GM12878 (cell line): ENCODE data around the gene SLC25A3. TPM values are rescaled to one million over a fixed set of nuclear protein-coding genes. Genes with fewer than 3 reads are reported as not detected.

Experiments used
- ATAC-seq: fragments of 200-7000 bp; cut with Tn5 transposase; 3 replicates; pipeline ENCODE4 v1.9.1; 2020; ENCODE audit warnings: mild to moderate bottlenecking, moderate library complexity
- BruUV-seq: library from RNA; stranded (reverse); fragments of 400-500 nt; replicated peaks from 2 replicates; lab custom pipeline; 2021; lab: Mats Ljungman, UMichigan
- CTCF ChIA-PET: fragments of 300-600 bp; sonication (Branson Sonifier 250); formaldehyde crosslinking; extraction: SDS; loops from one replicate; lab custom pipeline; 2021; ENCODE audit warnings: inconsistent platforms; lab: Yijun Ruan, JAX
- POLR2A ChIA-PET: fragments of 350-600 bp; formaldehyde crosslinking; extraction: SDS; loops from one replicate; lab custom pipeline; 2021; ENCODE audit warnings: inconsistent platforms; lab: Charles Lee
- RAD21 ChIA-PET: fragments of 300-600 bp; sonication (Branson Sonifier 250); formaldehyde crosslinking; loops from one replicate; lab custom pipeline; 2023; ENCODE audit warnings: antibody characterized with exemption; ENCODE audit not compliant: unreplicated experiment; lab: Charles Lee
- SMC1A ChIA-PET: fragments of 300-600 bp; sonication (Branson Sonifier 250); formaldehyde crosslinking; loops from one replicate; lab custom pipeline; 2023; ENCODE audit not compliant: unreplicated experiment, uncharacterized antibody; lab: Charles Lee
- DNase-seq: peaks from one replicate; pipeline ENCODE4 v3.0.0-alpha.2; 2011; ENCODE audit warnings: low read depth, low spot score
- FAIRE-seq: peaks from 3 replicates; lab custom pipeline; 2011; peaks lifted over from hg19 to GRCh38; lab: Jason Lieb, UNC
- H2AFZ ChIP-seq: 2 replicates; pipeline ENCODE4 v1.6.0; 2011; ENCODE audit warnings: low read depth, low read length, control low read depth; ENCODE audit not compliant: control insufficient read depth
- H3K27ac ChIP-seq: 2 replicates; pipeline ENCODE4 v1.5.1; 2011; ENCODE audit warnings: control low read depth; ENCODE audit not compliant: control insufficient read depth, insufficient read depth
- H3K27me3 ChIP-seq, 2 experiments: replicated peaks in 1 of 2; 2 replicates each; pipeline versions ENCODE4 v1.6.0 to v1.6.1; 2011; ENCODE audit warnings: low read length in 1 of 2; ENCODE audit not compliant: control insufficient read depth in 2 of 2, insufficient read depth in 2 of 2
- H3K36me3 ChIP-seq, 2 experiments: 2 replicates each; pipeline ENCODE4 v1.5.1; 2011; ENCODE audit warnings: low read length in 1 of 2; ENCODE audit not compliant: control insufficient read depth in 2 of 2, insufficient read depth in 2 of 2
- H3K4me1 ChIP-seq: 2 replicates; pipeline ENCODE4 v1.6.1; 2011; ENCODE audit warnings: mild to moderate bottlenecking, low read length, moderate library complexity, mixed read lengths; ENCODE audit not compliant: control insufficient read depth, insufficient read depth
- H3K4me2 ChIP-seq: 2 replicates; pipeline ENCODE4 v1.6.0; 2011; ENCODE audit warnings: control low read depth; ENCODE audit not compliant: control insufficient read depth, insufficient read depth
- H3K4me3 ChIP-seq: fragments of 200-600 bp; sonication (generic); 2 replicates; pipeline ENCODE4 v1.5.1; 2016
- H3K79me2 ChIP-seq: 2 replicates; pipeline ENCODE4 v1.6.0; 2011; ENCODE audit warnings: low read length; ENCODE audit not compliant: control insufficient read depth, insufficient read depth
- H3K9ac ChIP-seq: 2 replicates; pipeline ENCODE4 v1.8.0; 2011; ENCODE audit warnings: low read length, control low read depth, mixed read lengths; ENCODE audit not compliant: control insufficient read depth, insufficient read depth
- H3K9me3 ChIP-seq: replicated peaks from 3 replicates; pipeline ENCODE4 v1.5.1; 2011; ENCODE audit warnings: mild to moderate bottlenecking, low read length; ENCODE audit not compliant: control insufficient read depth, insufficient read depth
- H4K20me1 ChIP-seq: 2 replicates; pipeline ENCODE4 v1.6.0; 2011; ENCODE audit not compliant: control insufficient read depth, insufficient read depth
- CBFB ChIP-seq: IDR thresholded peaks from 2 replicates; pipeline ENCODE4 v1.6.1; 2016; ENCODE audit warnings: antibody characterized with exemption, low read depth
- E2F8 ChIP-seq: fragments of 450-650 bp; IDR thresholded peaks from 2 replicates; pipeline ENCODE4 v1.6.1; 2018; ENCODE audit warnings: mild to moderate bottlenecking, low read depth, moderate library complexity; ENCODE audit not compliant: partially characterized antibody
- ELK1 ChIP-seq: IDR thresholded peaks from 2 replicates; pipeline ENCODE4 v1.6.1; 2012; ENCODE audit warnings: low read depth, low read length, improper control_type of control experiment
- ETV6 ChIP-seq, 2 experiments: fragments of 450-650 bp in 1 of 2; IDR thresholded peaks in 1 of 2; conservative IDR thresholded peaks in 1 of 2; 2 replicates each; pipeline ENCODE4 v1.6.1; 2014; ENCODE audit warnings: antibody characterized with exemption in 1 of 2, borderline replicate concordance in 1 of 2, low read depth in 1 of 2, mild to moderate bottlenecking in 1 of 2, moderate library complexity in 1 of 2
- EZH2 ChIP-seq: IDR thresholded peaks from 2 replicates; pipeline ENCODE4 v1.6.1; 2012; ENCODE audit warnings: low read depth, mild to moderate bottlenecking, control low read depth, inconsistent platforms, low read length, borderline replicate concordance; ENCODE audit not compliant: control insufficient read depth
- FOXK2 ChIP-seq: fragments of 450-650 bp; IDR thresholded peaks from 2 replicates; pipeline ENCODE4 v1.6.1; 2017; ENCODE audit warnings: mild to moderate bottlenecking, moderate library complexity
- HDAC6 ChIP-seq: fragments of 200-600 bp; sonication (generic); IDR thresholded peaks from one replicate; pipeline ENCODE4 v1.8.0; 2017; ENCODE audit warnings: antibody characterized with exemption; ENCODE audit not compliant: unreplicated experiment
- IRF5 ChIP-seq: fragments of 450-650 bp; IDR thresholded peaks from 2 replicates; pipeline ENCODE4 v1.6.1; 2017; ENCODE audit warnings: borderline replicate concordance
- KDM1A ChIP-seq: fragments of 200-600 bp; sonication (generic); IDR thresholded peaks from 2 replicates; pipeline ENCODE4 v1.6.1; 2016; ENCODE audit warnings: borderline replicate concordance
- MEF2A ChIP-seq: IDR thresholded peaks from 2 replicates; pipeline ENCODE4 v1.6.1; 2011; ENCODE audit warnings: low read depth, mild to moderate bottlenecking, low read length, moderate library complexity; ENCODE audit not compliant: insufficient read depth
- RBBP5 ChIP-seq: fragments of 200-600 bp; sonication (generic); conservative IDR thresholded peaks from 2 replicates; pipeline ENCODE4 v1.6.1; 2016
- RCOR1 ChIP-seq: conservative IDR thresholded peaks from 2 replicates; pipeline ENCODE4 v1.6.1; 2012; ENCODE audit warnings: low read depth, low read length, improper control_type of control experiment
- RUNX3 ChIP-seq: IDR thresholded peaks from 2 replicates; pipeline ENCODE4 v1.6.1; 2012; ENCODE audit warnings: low read length, inconsistent platforms
- SIN3A ChIP-seq: IDR thresholded peaks from 2 replicates; pipeline ENCODE4 v1.6.1; 2012; ENCODE audit warnings: low read depth, low read length, improper control_type of control experiment
- ZNF274 ChIP-seq: IDR thresholded peaks from one replicate; pipeline ENCODE4 v1.8.0; 2011; ENCODE audit not compliant: insufficient read length, insufficient read depth
- WGBS: methylation state at CpG from one replicate; pipeline ENCODE4 v1.1.6; 2016; ENCODE audit warnings: low lambda C conversion rate; ENCODE audit not compliant: insufficient replicate concordance, insufficient coverage; ENCODE audit errors: missing lambda C conversion rate; 5-methylcytosine and 5-hydroxymethylcytosine counted together
- in situ Hi-C: fragments of 300-500 bp; cut with MboI; formaldehyde crosslinking; loops from 9 replicates; pipeline ENCODE4 v1.14.3; 2018; ENCODE audit warnings: mixed read lengths
- intact Hi-C: fragments of 100-400 bp; cut with micrococcal nuclease; formaldehyde crosslinking; loops from one replicate; pipeline ENCODE4 v1.14.2; 2022; ENCODE audit not compliant: unreplicated experiment
- polyA plus RNA-seq, 11 experiments: library from polyadenylated mRNA; depleted of rRNA in 4 of 11; unstranded in 6 of 11; stranded (reverse) in 5 of 11; fragments of >200 nt; fragmentation: Nextera tagmentation in 4 of 11; fragmentation: Illumina TruSeq in 1 of 11; extraction: Ambion mirVana in 4 of 11; extraction: Trizol in 1 of 11; gene quantifications; 1 replicate in 1 of 11; 2 replicates in 10 of 11; pipeline versions ENCODE4 v1.2.1 to v1.2.3, GENCODE V29; 2011 to 2016; ENCODE audit warnings: inconsistent platforms in 2 of 11, missing spikeins in 2 of 11, low read depth in 1 of 11
- total RNA-seq, 4 experiments: library from RNA; depleted of rRNA in 3 of 4; stranded (reverse); fragments of >200 nt in 3 of 4; fragmentation: Illumina TruSeq in 1 of 4; extraction: Trizol in 1 of 4; gene quantifications; 2 replicates each; pipeline versions ENCODE4 v1.2.1 to v1.2.3, GENCODE V29; 2013 to 2021

Gene SLC25A3
- total and polyA plus RNA-seq, 10 of the 15 experiments (the other 5 are each of a cell fraction or from before 2014, with no cell fraction given): 314 to 700 (median 589) TPM

GRCh38 chr12:98639491-98639890, 46.0 kb downstream of the SLC25A3 start:
- no TSS peak for BruUV-seq
- no peaks in the 10 kb centered on the region for H3K9me3 ChIP-seq
- DNase-seq (no peak), FAIRE-seq (no peak), ATAC-seq (no peak)
- H3K4me3 ChIP-seq: no peak overlapping the region
- ChIA-PET POLR2A (interaction anchor here (0.6 to 8.6 kb wide), 6 partner anchors 12 to 45 kb away, joined by 3 to 49 read pairs (median 4); partner anchors contain the start of gene SLC25A3), CTCF (interaction anchor here (1.0 to 3.7 kb wide), 8 partner anchors 8 to 74 kb away, joined by 3 to 13 read pairs (median 4); no protein-coding TSS in a partner anchor), SMC1A (interaction anchor here (0.9 to 6.4 kb wide), 4 partner anchors 11 to 73 kb away, joined by 4 to 54 read pairs (median 17); partner anchors contain the start of gene SLC25A3), RAD21 (interaction anchor here (0.8 to 1.2 kb wide), 2 partner anchors 27 to 45 kb away, joined by 3 read pairs; no protein-coding TSS in a partner anchor)
- H3K27me3 ChIP-seq: no peaks in the 10 kb centered on the region
- 0 out of 4 replicates have a peak, but pooled peaks cover 0 to 6% of the 10 kb centered on the region in 2 experiments for H3K36me3 ChIP-seq
- H3K27ac ChIP-seq: no peak overlapping the region
- intact Hi-C loops (no loop called here), in situ Hi-C loops (no loop called here)
- H3K4me2 ChIP-seq: no peak overlapping the region
- no peak overlapping the region for H2AFZ ChIP-seq
- no peak overlapping the region for H3K9ac ChIP-seq
- 96% methylated on average over 3 of the region's 3 CpGs for WGBS
- H4K20me1 ChIP-seq: peaks cover 3% of the 10 kb centered on the region; the same call in 1 of the 2 replicates
- peaks cover 79% of the 10 kb centered on the region for H3K79me2 ChIP-seq
- H3K4me1 ChIP-seq: peaks cover 20% of the 10 kb centered on the region
- TF ChIP-seq FOXK2 (no peak), ELK1 (no peak), RBBP5 (no peak), HDAC6 (no peak), EZH2 (no peak), E2F8 (no peak), IRF5 (no peak), MEF2A (no peak), RUNX3 (no peak), CBFB (no peak), ETV6 (conservative IDR thresholded peaks at IDR 0.05 in 1 of 2, IDR thresholded peaks at IDR 0.05 in 1 of 2; ENCODE audit: borderline replicate concordance in 1 of 2, low read depth in 1 of 2) (no peak), SIN3A (no peak), ZNF274 (no peak), KDM1A (no peak), RCOR1 (no peak)
